ENCODE results near the gene PPP1R15A.
"Not testable (repeated sequence)": the region's sequence is repeated elsewhere in the genome, so short reads cannot be mapped to it uniquely, and the experiment has no call there.

Gene PPP1R15A

DNA sequence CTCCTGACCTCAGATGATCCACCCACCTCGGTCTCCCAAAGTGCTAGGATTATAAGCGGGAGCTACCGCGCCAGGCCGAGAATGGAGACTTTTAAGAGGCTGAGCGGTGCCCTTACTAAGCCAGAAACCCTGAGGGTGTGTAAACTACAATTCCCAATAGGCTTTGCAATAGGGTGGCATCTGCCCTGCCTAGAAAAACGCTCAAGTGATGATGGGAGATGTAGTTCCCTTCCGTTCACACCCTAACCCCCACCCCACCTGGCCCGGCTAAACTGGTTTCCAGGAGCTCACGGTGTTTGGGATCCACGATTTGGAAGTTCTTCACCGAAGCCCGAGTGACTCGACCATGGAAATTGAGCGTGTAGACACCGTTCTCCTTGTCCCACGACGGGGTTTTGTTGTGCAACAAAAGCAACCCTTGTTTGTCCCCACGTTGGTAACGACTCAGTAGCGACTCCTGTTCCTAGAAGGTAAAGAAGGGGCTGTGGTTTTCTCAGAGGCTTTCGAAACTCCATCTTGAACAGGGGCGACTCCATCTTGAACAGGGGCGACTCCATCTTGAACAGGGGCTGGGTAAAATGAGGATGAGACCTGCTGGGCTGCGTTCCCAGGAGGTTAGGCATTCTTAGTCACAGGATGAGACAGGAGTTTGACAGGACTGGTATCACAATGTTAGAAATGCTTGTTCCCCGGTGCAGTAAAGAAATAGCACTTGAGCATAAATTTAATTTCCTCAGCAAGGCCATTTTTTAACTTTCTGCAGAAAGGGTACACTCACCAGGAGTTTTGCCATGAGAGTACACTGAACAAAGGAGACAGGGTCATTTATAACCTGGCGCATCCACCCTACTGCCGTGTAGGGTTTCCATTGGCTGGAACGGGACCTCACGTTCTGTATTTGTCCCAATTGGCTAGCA is 9.8 kb downstream of the PPP1R15A start:
- FAIRE-seq: no peak

DNA sequence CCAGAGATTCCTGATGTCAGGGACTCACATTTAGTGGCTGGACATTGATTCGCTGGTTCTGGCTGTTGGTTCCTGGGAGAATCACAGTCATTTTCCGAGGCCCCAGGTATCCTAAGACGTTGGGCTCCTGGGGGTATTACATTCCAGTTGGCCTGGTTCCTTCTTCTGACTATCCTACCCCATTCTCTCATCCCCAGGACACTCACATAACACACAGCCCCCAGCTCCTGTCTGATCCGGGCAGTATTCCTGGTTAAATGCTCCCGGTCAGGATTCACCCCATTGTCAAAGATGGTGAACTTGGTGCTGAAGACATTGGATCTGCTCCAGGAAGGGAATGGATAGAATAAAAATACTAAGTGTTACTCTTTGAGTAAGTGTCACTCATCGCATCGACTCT is 11.5 kb downstream of the PPP1R15A start:
- no peak for FAIRE-seq

DNA sequence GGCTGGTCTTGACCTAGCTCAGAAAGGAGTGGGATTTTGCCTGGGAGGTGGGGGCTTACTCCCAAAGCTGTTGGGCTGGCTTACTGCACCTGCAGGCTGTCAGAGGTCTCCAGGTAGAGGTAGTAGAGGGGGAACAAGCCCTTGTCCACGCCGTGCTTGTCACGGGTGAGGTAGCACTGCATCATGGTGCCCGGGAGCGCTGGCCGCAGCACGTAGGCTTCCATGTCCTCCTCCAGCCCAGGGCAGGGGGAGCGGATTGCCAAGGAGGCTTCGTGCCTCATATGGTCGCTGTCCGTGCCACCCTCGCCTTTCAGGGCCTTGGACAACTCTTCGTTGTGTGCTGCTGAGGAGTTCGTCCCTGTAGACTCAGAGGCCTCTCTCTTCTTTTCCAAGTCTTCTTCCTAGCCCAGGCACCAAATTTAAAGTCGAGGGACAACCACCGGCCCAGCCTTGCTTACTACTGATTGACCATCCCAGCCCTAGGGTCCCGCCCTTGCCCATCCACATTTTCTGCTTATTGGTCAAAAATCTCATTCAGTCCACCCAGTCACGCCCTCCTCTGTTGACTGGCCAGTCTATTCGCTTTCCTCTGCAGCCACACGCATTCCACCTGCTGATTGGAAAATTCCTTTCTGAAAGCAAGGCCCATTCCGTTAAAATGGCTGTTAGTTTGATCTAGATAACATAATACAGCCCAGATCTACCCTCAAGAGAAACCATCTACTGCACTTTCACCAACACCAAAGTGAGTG is 15.8 kb downstream of the PPP1R15A start:
- no peak for FAIRE-seq

DNA sequence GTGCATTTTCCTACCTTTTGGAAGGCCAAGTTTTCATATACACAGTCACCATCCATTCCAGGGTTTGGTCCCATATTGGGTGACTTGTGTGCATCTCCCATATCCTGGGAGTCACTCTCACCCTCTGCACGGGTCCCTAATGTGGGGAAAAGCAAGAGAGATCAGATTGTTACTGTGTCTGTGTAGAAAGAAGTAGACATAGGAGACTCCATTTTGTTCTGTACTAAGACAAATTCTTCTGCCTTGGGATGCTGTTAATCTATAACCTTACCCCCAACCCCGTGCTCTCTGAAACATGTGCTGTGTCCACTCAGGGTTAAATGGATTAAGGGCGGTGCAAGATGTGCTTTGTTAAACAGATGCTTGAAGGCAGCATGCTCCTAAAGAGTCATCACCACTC is 17.3 kb downstream of the PPP1R15A start:
- FAIRE-seq: not testable (repeated sequence)

GRCh38 chr19:48890551-48890950 is 18.3 kb downstream of the PPP1R15A start:
- no peak for FAIRE-seq

DNA sequence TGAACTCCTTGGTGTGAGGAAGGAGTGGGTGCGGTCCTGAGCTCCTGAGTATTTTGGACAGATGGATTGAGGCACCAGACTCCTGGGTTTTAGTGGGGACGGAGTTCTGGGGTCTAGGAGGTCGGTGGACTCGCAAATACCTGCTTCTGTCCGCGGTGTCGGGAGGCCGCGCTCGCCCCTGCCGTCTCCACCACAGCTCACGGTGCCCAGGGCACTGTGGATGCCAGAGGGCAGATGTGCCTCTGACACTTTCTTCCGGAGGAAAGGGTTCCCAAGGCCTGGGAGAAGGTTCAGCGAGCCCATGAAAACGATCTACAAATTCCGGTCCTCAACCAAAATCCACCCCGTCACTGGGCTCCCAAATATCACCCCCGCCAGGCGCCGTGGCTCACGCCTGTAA is 23.0 kb downstream of the PPP1R15A start:
- FAIRE-seq: no peak

DNA sequence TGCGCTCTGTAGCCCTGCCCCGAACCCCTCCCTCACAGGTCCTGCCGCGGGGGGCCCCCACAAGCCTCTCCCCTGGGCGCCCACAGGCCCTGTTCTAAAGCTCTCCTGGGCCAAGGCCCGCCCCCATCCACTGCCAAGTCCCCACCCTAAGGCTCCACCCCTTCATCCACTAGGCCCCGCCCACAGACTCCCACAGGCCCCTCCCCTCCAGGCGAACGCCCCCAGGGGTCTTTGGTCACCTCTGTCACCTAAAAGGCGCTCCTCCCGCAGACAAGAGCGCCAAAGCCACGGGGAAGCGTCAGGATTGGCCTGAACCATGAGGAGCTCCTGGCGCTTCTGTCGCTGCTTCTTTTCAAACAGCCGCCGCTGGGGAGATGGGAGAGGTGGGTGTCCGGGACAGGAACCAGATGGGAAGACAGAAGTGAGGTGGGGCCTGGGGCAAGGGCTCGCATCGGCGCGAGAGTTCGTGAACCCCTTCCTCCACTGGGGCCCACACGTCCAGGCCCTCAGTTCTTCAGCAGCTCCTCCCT is 24.0 kb downstream of the PPP1R15A start:
- no peak for FAIRE-seq

GRCh38 chr19:48897181-48897580 is 25.0 kb downstream of the PPP1R15A start:
- FAIRE-seq: no peak

DNA sequence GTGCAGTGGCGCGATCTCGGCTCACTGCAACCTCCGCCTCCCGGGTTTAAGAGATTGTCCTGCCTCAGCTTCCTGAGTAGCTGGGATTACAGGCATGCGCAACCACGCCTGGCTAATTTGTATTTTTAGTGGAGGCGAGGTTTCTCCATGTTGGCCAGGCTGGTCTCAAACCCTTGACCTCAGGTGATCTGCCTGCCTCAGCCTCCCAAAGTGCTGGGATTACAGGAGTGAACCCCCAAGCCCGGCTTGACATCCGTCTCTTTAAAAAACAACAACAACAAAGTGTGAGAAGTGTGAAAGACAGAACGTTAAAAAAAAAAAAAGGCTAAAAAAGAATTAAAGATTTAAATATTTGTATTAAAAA is 27.1 kb downstream of the PPP1R15A start:
- not testable (repeated sequence) for FAIRE-seq

GRCh38 chr19:48899781-48900476 is 27.7 kb downstream of the PPP1R15A start, which contains the start of gene NUCB1:
Gene NUCB1 (plus strand): TSS chr19:48900312. CDS start chr19:48900797, 485 bp downstream.
- peak; percentile 90 for FAIRE-seq

- FAIRE-seq: no peak
These were observed 28.5 kb downstream of the PPP1R15A start for GRCh38 chr19:48900477-48901406.

GRCh38 chr19:48902291-48902690 is 30.1 kb downstream of the PPP1R15A start:
- not testable (repeated sequence) for FAIRE-seq

- not testable (repeated sequence) for FAIRE-seq
These were observed 31.6 kb downstream of the PPP1R15A start for GRCh38 chr19:48903788-48904187.

- no peak for FAIRE-seq
These were observed 33.4 kb downstream of the PPP1R15A start for GRCh38 chr19:48905664-48906063.

- no peak for FAIRE-seq
These were observed 34.1 kb downstream of the PPP1R15A start for GRCh38 chr19:48906324-48906723.

GRCh38 chr19:48907671-48908070 is 35.5 kb downstream of the PPP1R15A start:
- no peak for FAIRE-seq

DNA sequence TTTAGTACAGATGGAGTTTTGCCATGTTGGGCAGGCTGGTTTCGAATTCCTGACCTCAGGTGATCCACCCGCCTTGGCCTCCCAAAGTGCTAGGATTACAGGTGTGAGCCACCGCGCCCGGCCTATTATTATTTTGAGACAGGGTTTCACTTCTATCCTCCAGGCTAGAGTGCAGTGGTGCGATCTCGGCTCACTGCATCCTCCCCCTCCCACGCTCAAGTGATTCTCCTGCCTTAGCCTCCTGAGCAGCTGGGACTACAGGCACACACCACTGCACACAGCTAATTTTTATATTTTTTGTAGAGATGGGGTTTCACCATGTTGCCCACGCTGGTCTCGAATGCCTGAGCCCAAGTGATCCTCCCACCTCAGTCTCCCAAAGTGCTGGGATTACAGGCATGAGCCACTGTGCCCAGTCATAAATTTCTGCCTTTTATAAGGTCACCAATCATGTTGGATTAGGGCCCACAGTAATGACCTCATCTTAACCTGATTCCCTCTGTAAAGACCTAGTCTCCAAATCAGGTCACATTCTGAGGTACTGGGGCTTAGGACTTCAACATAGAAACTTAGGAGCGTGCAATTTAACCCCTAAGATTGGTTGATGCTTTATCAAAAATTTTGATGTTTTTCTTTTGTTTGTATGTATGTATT is 37.3 kb downstream of the PPP1R15A start:
- FAIRE-seq: not testable (repeated sequence)

GRCh38 chr19:48910803-48911202 is 38.6 kb downstream of the PPP1R15A start:
- no peak for FAIRE-seq

GRCh38 chr19:48913114-48913889 is 41.1 kb downstream of the PPP1R15A start:
- no peak for FAIRE-seq

GRCh38 chr19:48914181-48914580 is 42.0 kb downstream of the PPP1R15A start:
- no peak for FAIRE-seq

All from islet of Langerhans (tissue), 1 donor.